Skin epidermis (tissue), 12 donors: Measurements from ENCODE around the gene CLDN6.

Source experiments
- H3K27ac ChIP-seq, 21 experiments: fragments of 200-600 bp; sonication (generic) in 11 of 21; one replicate each; pipeline ENCODE4 v1.5.0; 2020; ENCODE audit warnings: mild to moderate bottlenecking in 3 of 21, inconsistent platforms in 2 of 21, moderate library complexity in 2 of 21
- H3K4me3 ChIP-seq, 7 experiments: fragments of 200-600 bp; sonication (generic) in 2 of 7; one replicate each; pipeline ENCODE4 v1.5.0; 2020; ENCODE audit warnings: inconsistent platforms in 2 of 7, mild to moderate bottlenecking in 2 of 7, moderate library complexity in 1 of 7

CLDN6 gene

GRCh38 chr16:3004319-3004718, 13.7 kb downstream of the CLDN6 start:
- Histone ChIP-seq H3K27ac (no peak overlapping the region), H3K4me3 (peak overlapping the region in 2 of 7 experiments; percentile 19 to 30)

DNA sequence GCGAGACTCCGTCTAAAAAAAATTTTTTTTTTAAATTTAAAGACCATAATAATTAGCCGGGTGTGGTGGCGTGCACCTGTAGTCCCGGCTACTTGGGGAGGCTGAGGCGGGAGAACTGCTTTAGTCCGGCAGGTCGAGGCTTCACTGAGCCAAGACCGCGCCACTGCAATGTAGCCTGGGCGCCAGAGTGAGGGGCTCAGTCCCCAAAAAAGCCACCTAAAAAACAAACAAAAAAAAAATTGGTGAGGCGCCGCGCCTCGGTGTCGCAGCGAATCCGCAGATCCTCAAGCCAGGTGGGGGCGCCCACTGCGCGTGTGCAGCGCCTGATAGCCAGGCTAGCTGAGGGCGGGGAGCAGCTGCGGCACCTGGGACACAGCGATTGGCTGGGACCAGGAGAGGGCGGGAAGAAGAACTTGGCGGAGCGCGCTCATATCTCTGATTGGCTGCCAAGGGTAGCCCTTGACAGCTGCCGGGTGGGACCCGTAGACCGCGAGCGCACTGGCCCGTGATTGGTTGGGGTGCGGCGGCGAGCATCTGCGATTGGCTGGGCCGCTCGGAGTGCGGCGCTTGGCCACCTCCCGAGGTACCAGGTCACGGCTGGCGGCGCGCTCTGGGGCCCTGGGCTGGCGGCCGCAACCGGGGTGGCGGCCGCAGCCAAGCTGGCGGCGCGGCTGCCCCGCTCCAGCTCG, 14.3 kb downstream of the CLDN6 start:
- Histone ChIP-seq H3K4me3 (peak overlapping the region in 2 of 7 experiments; percentile 19 to 30), H3K27ac (no peak overlapping the region)

- no peak overlapping the region for H3K27ac ChIP-seq
- H3K4me3 ChIP-seq: no peak overlapping the region
These were observed 16.7 kb downstream of the CLDN6 start for GRCh38 chr16:3001316-3001715.

- Histone ChIP-seq H3K4me3 (no peak overlapping the region), H3K27ac (no peak overlapping the region)
These were observed 17.4 kb downstream of the CLDN6 start for GRCh38 chr16:3000540-3000939.

DNA sequence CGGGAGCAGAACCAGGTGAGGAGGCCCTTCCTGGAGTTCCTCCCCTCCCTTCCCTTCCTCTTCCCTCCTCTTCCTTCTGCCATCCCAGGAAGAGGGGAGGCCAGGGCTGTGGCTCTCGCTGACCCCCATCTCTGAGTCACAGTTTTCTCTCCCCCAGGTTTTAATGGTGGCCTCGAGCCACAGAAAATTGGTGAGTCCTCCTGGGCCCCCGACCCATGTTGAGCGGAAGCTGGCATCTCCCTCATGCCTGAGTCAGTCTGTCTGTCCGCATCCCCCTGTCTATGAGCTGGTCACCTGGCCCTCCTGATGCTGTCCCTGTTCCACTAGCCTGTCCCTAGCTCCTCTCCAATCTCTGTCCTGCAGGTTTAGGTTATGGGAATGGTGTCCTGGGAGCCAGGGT, 18.1 kb downstream of the CLDN6 start:
- no peak overlapping the region for H3K27ac ChIP-seq
- no peak overlapping the region for H3K4me3 ChIP-seq

DNA sequence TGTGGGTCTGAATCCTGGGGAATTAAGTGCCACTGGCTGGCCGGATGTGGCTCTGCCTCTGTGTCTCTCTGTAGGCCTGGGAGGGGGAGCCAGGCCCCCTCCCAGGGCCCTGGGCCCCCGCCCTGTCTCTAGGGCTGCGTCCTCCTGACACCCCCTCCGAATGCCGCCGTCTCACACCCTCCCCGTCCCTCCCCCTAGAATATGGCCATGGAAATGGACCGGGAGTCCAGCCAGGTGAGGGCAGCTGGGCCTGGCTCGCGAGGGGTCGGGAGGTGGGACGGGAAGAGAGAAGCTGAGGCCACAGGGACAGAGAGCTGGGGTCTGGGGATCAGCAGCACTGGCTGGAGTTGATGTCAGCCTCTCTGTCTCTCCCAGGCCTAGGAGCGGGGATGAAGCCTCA, 21.7 kb downstream of the CLDN6 start:
- Histone ChIP-seq H3K4me3 (no peak overlapping the region), H3K27ac (peak overlapping the region in 1 of 21 experiments; percentile 11)

- H3K27ac ChIP-seq: peak overlapping the region in 8 of 21 experiments; percentile 7 to 72 (median 28)
These were observed 25.5 kb downstream of the CLDN6 start for GRCh38 chr16:2992383-2993081.

DNA sequence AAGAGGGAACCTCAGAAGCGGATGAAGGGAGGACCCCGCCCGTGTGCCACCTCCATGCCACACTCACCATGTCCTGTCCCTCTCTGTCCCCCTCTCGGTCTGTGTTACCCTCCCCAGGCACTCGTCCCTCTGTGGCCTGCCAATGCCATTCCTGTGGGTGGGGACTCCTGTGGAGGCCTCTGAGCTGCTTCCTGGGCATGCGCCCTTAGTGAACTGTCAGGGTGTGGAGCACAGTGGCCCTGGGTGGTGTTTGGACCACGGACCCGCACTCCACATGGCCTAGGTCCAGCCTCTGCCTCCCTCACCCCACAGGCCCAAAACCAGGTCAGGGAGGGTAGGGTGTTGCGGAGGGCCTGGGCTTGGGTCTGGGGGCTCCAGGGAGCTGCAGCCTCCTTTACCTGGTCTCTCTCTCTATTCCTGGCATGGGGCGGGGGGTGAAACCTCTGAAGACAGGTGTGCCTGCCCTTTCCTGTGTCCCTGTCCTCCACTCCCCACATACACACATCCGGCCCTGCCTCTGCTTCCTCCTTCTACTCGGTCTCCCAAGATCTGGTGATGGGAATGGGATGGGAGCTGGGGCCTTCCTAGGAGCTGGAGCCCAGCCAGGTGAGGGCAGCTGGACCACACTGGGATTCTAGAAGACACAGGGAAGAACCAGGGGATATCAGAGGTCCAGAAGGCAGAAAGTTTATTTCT, 26.3 kb downstream of the CLDN6 start:
- peak overlapping the region in 6 of 21 experiments; percentile 7 to 72 (median 40) for H3K27ac ChIP-seq
- H3K4me3 ChIP-seq: no peak overlapping the region

More at GRCh38 chr16:2992383-2993081, 25.5 kb downstream of the CLDN6 start:
- no peak overlapping the region for H3K4me3 ChIP-seq

GRCh38 chr16:2990891-2991290, 27.1 kb downstream of the CLDN6 start:
- H3K27ac ChIP-seq: peak overlapping the region in 1 of 21 experiments; percentile 25
- H3K4me3 ChIP-seq: no peak overlapping the region

DNA sequence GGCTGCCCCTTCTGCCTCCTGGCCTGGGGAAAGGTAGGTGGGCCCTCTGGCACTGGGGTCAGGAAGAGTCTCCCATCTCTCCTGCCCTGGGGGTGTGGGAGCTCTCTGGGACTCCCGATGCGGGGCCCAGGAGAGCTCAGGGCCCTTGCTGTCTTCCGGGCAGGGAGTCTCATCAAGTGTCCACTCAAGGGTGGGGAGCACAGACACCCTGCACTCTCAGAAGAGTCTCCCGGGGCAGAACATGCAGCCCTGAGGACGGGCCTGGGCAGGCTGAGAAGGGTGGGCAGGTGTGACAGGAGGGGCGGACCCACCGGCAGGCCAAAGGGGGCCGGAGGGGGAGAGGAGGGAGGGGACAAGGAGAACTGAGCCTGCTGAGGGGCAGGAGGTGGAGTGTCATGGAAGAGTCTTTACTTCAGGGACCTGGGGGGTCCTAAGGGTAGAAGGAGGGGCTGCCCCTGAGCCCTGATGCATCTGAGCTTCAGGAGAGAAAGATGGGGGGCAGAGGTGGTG, 29.3 kb downstream of the CLDN6 start:
- H3K27ac ChIP-seq: no peak overlapping the region
- no peak overlapping the region for H3K4me3 ChIP-seq

DNA sequence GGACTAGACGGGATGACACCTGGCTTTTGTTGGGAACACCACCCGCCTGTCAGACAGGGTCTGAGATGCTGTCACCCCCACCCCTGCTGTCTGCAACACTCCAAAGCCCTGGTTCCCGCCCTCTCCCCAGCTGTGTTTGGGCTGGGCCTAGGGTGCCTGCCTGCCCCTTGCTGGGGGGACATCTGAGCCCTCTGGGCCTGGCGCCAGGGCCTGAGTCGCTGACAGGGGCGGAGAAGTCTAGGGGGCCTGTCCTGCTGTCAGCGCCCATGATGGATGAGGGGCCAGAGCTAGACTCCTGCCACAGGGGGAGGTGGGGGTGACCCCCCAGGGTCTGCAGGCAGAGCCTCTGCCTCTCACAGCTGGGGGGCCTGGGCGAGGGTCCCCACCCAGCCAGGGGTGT, 30.1 kb downstream of the CLDN6 start:
- no peak overlapping the region for H3K27ac ChIP-seq
- no peak overlapping the region for H3K4me3 ChIP-seq

DNA sequence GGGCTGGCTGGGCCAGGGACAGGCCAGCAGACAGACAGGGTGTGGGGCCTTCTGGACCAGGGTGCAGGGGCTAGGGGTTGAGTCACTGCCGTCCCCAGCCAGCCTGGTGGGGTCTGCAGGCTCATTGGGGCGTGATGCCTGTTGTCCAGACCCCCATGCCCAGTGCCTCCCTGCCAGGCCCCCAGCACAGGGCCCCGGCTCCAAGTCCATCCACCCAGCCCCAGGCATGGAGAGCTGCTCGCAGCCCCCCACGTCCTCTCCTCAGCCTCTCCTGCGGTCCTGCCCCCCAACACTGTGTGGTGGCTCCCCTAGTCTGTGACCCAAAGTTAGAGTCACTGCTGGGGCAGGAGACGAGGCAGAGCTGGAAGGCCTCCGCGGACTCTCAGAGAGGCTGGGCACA, 30.7 kb downstream of the CLDN6 start:
- Histone ChIP-seq H3K4me3 (no peak overlapping the region), H3K27ac (no peak overlapping the region)

DNA sequence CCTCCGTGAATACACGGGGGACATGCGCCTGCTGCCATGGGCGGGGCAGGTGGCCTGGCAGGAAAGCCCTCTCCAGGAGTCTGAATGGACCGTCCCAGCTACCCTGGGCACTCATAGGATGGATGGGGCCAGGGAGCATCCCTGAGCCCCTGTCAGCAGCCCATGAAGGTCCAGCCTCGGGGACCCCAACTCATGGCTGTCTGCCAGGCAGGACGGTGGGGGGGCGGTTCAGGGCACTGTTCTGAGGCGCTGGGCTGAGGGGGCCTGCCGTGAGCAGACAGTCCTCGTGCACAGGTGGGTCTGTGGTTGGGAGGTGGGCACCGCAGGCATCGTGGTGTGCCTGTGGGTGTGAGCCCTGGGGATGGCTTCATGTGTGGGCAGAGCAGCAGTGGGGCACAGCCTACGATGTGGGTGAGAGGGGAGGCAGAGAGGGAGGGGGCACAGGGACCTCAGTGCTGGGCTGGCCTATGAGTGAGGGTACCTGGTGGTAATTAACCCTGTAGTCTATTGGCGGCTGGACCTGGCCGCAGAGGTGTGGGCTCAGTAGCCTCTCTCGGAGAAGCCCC, 31.3 kb downstream of the CLDN6 start:
- H3K27ac ChIP-seq: no peak overlapping the region
- H3K4me3 ChIP-seq: no peak overlapping the region

- H3K4me3 ChIP-seq: no peak overlapping the region
- no peak overlapping the region for H3K27ac ChIP-seq
These were observed 32.1 kb downstream of the CLDN6 start for GRCh38 chr16:2985893-2986355.

DNA sequence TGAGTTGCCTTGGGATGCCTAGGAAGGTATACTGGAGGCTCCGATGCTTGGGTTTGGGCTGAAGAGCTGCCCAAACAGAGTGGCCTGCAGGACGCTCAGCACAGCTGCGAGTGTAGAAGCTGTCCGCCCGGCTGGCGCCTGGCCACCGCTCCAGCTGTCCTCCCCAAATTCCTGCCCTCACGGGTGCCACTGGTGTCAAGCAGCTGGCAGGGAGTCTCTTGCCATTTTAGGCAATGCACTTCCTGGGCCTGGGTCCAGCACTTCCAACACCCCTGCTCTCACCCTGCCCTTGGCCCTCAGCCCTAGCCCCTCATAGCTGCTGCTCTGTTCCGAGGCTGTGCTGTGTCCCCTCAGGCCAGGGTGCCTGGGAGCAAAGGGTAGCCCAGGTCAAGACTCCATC, 32.5 kb downstream of the CLDN6 start:
- Histone ChIP-seq H3K27ac (no peak overlapping the region), H3K4me3 (no peak overlapping the region)

DNA sequence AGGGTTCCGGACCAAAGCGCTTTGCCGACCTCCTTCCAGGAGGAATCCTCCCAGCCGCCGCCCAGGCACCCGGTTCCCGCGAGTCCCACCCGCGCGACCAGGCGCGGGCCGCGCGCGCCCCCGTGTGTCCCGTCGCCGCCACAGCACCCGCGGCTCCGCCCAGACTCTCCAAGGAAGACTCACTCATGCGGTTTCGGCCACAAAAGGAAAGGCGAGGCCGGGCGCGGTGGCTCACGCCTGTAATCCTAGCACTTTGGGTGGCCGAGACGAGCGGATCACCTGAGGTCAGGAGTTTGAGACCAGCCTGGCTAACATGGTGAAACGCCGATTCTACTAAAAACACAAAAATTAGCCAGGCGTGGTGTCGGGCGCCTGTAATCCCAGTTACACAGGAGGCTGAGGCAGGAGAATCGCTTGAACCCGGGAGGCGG, 34.3 kb downstream of the CLDN6 start:
- peak overlapping the region in 1 of 7 experiments; percentile 12 for H3K4me3 ChIP-seq
- H3K27ac ChIP-seq: peak overlapping the region in 1 of 21 experiments; percentile 39

- no peak overlapping the region for H3K27ac ChIP-seq
These were observed 35.6 kb downstream of the CLDN6 start for GRCh38 chr16:2982402-2982801.

GRCh38 chr16:2981899-2982250, 36.1 kb downstream of the CLDN6 start:
- Histone ChIP-seq H3K27ac (no peak overlapping the region), H3K4me3 (no peak overlapping the region)

More at GRCh38 chr16:2982402-2982801, 35.6 kb downstream of the CLDN6 start:
- no peak overlapping the region for H3K4me3 ChIP-seq

GRCh38 chr16:2981177-2981898, 36.6 kb downstream of the CLDN6 start:
- Histone ChIP-seq H3K4me3 (peak overlapping the region in 6 of 7 experiments; percentile 67 to 80 (median 72)), H3K27ac (peak overlapping the region in 8 of 21 experiments; percentile 88 to 96 (median 91))
